ENCODE data around the gene ZNF277. TPM values are rescaled to one million over a fixed set of nuclear protein-coding genes. Genes with fewer than 3 reads are reported as not detected.
"Not testable (repeated sequence)": the region's sequence is repeated elsewhere in the genome, so short reads cannot be mapped to it uniquely, and the experiment has no call there.

ZNF277 gene
- total RNA-seq, 1 donor from 2014 or later, result 21.6 TPM

GRCh38 chr7:112234147-112234546 is 27.7 kb downstream of the ZNF277 start:
- intact Hi-C loops (cut with DNase I), result no loop called here

GRCh38 chr7:112236597-112236996 is 30.1 kb downstream of the ZNF277 start:
- H3K9me3 ChIP-seq, result no peaks in the 10 kb centered on the region
- H3K4me3 ChIP-seq, result no peak overlapping the region
- H3K27ac ChIP-seq, result no peak overlapping the region
- no peak for TF ChIP-seq POLR2AphosphoS5 (IDR thresholded peaks at IDR 0.05; ENCODE audit: insufficient read depth in 1 of 2, low read depth in 1 of 2)
- TF ChIP-seq POLR2A (IDR thresholded peaks at IDR 0.05), result no peak
- no peak for TF ChIP-seq CTCF (IDR thresholded peaks at IDR 0.05)
- H3K4me1 ChIP-seq, result no peaks in the 10 kb centered on the region
- no peak for DNase-seq (ENCODE audit: extremely low spot score in 2 of 2)
- H3K27me3 ChIP-seq, result no peaks in the 10 kb centered on the region
- intact Hi-C loops (cut with DNase I), result no loop called here
- H3K36me3 ChIP-seq, result no peaks in the 10 kb centered on the region

More at GRCh38 chr7:112234147-112234546, 27.7 kb downstream of the ZNF277 start:
- TF ChIP-seq POLR2A (IDR thresholded peaks at IDR 0.05) (no peak), POLR2AphosphoS5 (IDR thresholded peaks at IDR 0.05; ENCODE audit: insufficient read depth in 1 of 2, low read depth in 1 of 2) (no peak), CTCF (IDR thresholded peaks at IDR 0.05) (no peak)
- Histone ChIP-seq H3K27ac (no peak overlapping the region), H3K27me3 (no peaks in the 10 kb centered on the region), H3K4me3 (no peak overlapping the region), H3K36me3 (no peaks in the 10 kb centered on the region), H3K9me3 (no peaks in the 10 kb centered on the region), H3K4me1 (no peaks in the 10 kb centered on the region)
- DNase-seq (ENCODE audit: extremely low spot score in 2 of 2), result no peak

GRCh38 chr7:112238330-112238729 is 31.8 kb downstream of the ZNF277 start:
- TF ChIP-seq POLR2AphosphoS5 (IDR thresholded peaks at IDR 0.05; ENCODE audit: insufficient read depth in 1 of 2, low read depth in 1 of 2) (no peak), CTCF (IDR thresholded peaks at IDR 0.05) (no peak), POLR2A (IDR thresholded peaks at IDR 0.05) (no peak)
- no peak for DNase-seq (ENCODE audit: extremely low spot score in 2 of 2)
- Histone ChIP-seq H3K4me1 (no peaks in the 10 kb centered on the region), H3K9me3 (no peaks in the 10 kb centered on the region), H3K36me3 (no peaks in the 10 kb centered on the region), H3K27me3 (no peaks in the 10 kb centered on the region), H3K27ac (no peak overlapping the region), H3K4me3 (no peak overlapping the region)
- intact Hi-C loops (cut with DNase I), result no loop called here

GRCh38 chr7:112238852-112239610 is 32.5 kb downstream of the ZNF277 start:
- Histone ChIP-seq H3K27ac (no peak overlapping the region), H3K9me3 (no peaks in the 10 kb centered on the region), H3K36me3 (no peaks in the 10 kb centered on the region), H3K4me1 (no peaks in the 10 kb centered on the region), H3K27me3 (no peaks in the 10 kb centered on the region), H3K4me3 (no peak overlapping the region)
- no peak for TF ChIP-seq CTCF (IDR thresholded peaks at IDR 0.05)
- intact Hi-C loops (cut with DNase I), result no loop called here
- no peak for DNase-seq (ENCODE audit: extremely low spot score in 2 of 2)

GRCh38 chr7:112248598-112248997 is 42.1 kb downstream of the ZNF277 start:
- Histone ChIP-seq H3K27me3 (no peaks in the 10 kb centered on the region), H3K4me3 (no peak overlapping the region), H3K9me3 (no peaks in the 10 kb centered on the region), H3K27ac (no peak overlapping the region), H3K4me1 (peaks cover under 1% of the 10 kb centered on the region), H3K36me3 (no peaks in the 10 kb centered on the region)
- DNase-seq (ENCODE audit: extremely low spot score in 2 of 2), result no peak
- TF ChIP-seq POLR2A (IDR thresholded peaks at IDR 0.05), result no peak
- no peak for TF ChIP-seq CTCF (IDR thresholded peaks at IDR 0.05)
- no peak for TF ChIP-seq POLR2AphosphoS5 (IDR thresholded peaks at IDR 0.05; ENCODE audit: insufficient read depth in 1 of 2, low read depth in 1 of 2)
- intact Hi-C loops (cut with DNase I), result no loop called here

- H3K9me3 ChIP-seq; DNase-seq (ENCODE audit: extremely low spot score in 2 of 2); H3K27me3 ChIP-seq; intact Hi-C loops (cut with DNase I); H3K4me3 ChIP-seq; H3K27ac ChIP-seq; H3K36me3 ChIP-seq: not testable (repeated sequence)
- peaks cover 10% of the 10 kb centered on the region for H3K4me1 ChIP-seq
Measured at GRCh38 chr7:112249967-112250366, 43.5 kb downstream of the ZNF277 start.

All from vagina (tissue), 2 donors.